Effector CD8-positive, alpha-beta T cell (primary cell): Measurements from ENCODE around the gene RARB.

Experiments
- DNase-seq: peaks from one replicate; lab custom pipeline; 2025; lab: John Stamatoyannopoulos, UW

RARB gene

DNA sequence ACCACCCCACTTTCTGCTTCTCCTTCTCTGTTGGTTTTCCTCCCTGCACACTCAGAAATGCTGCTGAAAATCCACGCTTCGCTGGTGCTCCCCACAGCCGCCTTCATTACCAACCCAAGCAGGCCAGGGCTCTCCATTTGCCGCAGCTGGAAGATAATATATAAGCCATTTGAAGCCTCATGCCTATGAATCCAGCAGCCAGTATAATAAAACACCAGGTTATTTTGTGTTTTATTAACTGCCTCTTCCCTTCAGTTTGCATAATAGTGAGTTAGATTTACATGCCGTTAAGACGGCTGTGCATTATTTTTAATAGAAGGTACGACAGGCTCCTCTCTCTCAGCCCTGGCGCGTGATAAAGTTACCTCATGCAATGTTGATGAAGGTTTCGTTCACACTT lies 150.0 kb downstream of the RARB start:
- no peak for DNase-seq

DNA sequence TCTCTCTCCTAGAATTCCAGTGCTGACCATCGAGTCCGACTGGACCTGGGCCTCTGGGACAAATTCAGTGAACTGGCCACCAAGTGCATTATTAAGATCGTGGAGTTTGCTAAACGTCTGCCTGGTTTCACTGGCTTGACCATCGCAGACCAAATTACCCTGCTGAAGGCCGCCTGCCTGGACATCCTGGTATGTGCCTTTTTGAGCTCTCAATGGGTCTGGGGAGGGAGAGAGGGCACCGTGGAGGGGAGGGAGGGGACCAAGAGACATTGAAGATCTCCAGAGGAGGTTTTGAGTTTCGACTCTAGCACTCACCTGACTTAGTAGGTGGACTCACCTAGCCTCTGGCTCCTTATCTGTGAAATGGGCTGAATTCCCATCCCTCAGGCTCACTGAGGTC lies 152.5 kb downstream of the RARB start:
- DNase-seq, result no peak

DNA sequence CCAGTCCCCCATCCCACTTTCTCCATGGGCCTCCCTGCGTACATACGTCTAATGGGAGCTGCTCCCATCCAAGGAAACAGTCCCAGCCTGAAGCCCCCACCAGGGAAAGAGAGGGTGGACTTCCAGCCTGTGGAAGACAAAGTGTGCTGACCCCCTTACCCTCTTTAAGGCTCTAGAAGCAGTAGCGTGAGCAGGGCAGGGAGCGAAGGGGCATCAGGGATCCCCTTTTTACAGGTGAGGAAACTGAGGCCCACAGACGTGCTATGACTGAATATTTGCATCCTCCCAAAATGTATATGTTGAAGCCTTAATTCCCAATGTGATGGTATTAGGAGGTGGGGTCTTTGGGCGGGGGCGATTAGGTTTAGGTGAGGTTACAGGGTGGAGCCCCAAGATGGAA lies 153.3 kb downstream of the RARB start:
- DNase-seq, result no peak

DNA sequence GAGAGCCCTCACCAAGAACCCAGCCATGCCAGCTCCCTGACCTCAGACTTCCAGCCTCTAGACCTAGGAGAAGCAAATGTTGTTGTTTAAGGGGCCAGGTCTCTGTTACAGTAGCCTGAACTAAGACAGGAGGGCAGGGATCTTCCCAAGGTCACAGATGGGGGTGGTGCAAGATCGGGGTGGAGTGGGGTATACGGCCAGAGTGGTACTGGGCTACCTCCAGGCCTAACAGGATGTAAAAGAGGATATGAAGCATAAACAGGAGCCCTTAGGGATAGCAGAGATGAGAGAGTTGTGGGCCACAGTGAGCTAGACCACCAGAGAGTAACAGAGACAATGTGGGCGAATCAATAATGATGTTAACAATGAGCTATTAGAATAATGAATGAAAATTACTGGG lies 153.8 kb downstream of the RARB start:
- no peak for DNase-seq

DNA sequence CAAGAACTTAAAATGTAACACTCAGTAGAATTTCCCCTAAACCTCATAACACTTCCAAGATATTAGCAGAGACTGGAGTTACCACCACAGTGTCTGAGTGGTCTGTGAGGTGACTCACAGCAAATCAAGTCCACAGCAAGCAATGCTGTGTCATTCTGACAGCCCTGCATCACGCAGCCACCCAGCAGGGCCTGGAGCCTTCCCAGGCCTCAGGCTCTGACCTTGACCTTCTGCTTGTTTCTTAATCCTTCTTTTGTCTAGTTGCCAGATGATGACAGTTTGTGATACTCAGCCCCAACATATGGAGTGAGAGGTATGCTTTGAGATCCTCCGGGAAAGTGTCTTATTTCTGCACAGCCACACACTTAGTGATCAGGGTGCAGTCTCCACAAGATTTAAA lies 154.2 kb downstream of the RARB start:
- DNase-seq, result no peak

DNA sequence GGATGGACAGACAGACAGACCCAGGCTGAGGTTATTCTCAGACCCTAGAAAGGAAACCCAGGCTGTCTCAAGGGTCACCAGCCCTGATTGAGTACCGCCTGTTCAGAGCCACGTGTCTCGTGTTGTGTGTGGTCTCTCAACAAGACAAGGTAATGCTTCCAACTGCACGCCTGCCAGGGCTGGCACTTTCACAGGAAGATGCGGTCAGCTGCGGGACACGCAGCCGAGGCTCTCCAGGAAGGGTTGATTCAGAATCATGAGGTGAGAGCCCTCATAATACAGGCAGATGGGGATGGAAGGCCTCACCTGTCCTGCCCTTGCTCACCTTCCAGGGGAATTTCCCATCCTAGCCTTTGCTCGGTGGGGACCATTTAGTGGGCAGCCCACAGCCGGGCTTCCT lies 155.3 kb downstream of the RARB start:
- DNase-seq, result no peak

DNA sequence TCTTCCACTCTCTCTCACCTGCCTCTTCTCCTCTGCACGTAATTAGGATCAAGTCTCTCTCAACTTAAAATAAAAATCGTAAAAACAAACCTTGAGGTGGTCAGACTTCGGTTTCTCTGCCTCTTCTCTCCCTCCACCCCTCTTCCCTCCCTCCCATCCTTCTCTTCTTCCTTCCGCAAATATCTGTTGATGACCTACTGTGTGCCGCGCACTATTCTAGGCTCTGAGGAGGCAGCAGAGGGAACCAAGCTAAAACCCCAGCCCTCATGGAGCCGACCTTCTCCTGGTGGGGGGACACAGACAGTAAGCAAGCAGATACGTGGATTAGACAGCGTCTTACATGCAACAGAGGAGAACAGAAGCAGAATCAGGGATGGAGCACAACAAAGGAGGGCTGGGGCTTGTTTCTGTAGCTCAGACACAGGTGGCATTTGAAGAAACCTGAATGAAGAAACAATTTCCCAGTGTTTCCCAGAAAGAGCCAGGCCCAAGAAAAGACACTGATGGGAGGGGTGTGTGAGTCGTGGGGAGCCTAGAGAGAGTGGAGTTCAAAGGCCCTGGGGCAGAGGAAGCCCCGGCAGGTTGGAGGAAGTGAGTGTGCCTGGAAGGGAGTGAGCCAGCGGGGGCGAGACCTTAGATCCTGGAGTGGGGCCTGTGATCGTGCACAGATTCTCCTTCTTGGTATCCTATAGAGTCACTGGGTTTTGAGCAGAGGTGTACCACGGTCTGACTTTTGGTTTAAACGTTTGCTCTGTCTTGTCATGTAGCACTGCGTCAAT lies 156.1 kb downstream of the RARB start:
- DNase-seq, result no peak

DNA sequence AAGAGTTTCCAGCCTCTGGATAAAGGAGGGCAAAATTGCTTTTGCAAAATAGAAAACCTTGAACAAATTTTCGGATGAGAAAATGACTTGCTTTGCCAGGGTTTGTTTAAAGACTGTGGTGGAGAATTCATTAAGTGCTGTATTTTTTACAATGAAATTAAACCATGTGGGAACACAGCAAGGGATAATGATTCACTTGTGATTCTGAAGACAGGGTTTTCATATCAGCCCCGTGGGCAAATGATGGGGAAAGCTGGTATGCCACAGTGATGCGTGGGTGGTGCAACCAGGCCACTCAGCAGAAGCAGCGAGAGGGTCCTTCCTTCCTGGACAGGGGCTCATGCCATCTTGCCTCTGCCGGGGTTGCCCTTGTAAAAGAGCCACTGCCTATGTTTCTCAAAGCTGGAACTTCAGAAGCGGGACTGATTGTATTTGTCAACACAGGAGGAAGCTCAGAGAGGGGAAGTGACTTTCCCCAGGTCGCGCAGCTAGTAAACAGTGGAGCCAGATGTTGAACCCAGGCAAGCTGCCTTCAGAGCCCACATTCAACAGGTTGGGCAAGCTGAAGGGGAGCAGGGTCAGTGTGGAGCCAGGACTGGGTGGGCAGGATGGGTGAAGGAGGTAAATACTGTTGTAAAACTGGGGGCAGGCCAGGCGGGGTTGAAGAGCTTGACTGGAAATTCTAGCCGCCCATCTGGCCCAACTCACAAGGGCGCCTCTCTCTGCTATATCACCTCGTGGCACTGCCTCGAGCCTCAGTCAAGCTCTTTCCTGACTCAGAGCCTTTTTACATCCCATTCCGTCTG lies 157.5 kb downstream of the RARB start:
- no peak for DNase-seq

DNA sequence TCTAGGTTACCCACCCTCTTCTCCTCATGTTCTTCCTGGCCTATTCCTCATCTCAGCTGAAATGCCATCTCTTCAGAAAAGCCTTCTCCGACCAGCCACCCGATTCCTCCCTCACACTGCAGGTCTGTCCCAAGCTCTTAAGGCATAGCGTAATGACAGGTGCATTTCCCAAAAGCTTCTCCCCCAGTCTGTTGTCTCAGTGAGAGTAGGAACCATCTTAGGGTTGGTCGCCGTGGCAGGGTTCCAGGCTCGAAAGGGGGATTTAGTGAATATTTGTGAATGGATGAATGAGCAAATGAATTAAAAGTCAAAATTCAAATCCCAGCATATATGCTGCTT lies 158.1 kb downstream of the RARB start:
- DNase-seq, result no peak

DNA sequence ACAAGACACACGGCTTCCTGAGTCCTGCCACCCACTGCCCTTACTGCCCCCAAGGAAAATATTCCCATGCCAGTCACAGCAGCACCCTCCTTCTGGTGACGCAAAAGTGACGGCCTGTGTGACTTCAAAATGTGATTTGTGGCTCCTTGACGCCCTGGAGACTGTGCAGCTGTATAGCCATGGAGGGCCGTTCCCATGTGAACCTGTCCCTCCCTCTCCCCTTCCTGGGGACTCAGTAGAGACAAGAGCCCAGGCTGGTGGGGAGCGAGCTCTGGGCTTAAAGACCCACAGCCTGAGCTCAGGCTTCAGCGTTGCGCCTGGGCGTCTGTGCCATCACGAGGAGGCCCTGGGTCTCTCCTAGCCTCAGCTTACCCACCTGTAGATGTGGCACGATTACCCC lies 158.5 kb downstream of the RARB start:
- no peak for DNase-seq

DNA sequence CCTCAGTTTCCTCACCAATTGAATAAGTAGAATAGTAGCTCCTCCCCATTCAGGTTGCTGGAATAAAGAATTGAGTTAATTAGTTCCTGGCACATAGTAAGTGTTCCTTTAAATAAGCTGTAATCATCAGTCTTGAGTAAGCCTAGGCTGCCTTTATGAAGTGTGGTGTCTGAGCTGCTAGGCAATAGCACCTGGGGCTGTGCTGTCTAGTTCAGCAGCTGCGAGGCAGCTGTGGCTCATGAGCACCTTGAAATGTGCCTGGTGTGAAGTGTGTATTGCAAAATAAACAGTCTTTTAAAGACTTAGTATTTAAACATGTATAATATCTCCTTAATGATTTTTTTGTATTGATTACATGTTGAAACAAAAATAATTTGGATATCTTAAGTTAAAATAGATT lies 159.0 kb downstream of the RARB start:
- DNase-seq, result no peak

DNA sequence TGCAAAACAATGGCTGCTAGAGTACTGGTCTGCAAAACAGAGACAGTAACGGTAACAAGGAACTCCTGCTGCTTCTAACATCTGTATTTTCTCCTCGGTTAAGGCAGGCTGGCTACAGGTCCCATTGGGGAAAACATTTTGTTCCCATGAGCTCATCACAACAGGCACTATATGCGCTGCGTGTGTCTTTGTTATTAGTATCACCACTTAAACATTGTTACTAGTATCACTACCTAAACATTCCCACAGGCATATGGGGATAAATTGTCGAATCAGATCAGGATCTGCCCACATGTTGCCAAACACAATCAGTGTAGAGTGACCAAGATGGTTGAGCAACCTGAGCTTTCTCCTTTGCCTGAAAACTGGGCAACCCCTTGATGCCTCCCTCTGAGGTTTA lies 159.5 kb downstream of the RARB start:
- no peak for DNase-seq

DNA sequence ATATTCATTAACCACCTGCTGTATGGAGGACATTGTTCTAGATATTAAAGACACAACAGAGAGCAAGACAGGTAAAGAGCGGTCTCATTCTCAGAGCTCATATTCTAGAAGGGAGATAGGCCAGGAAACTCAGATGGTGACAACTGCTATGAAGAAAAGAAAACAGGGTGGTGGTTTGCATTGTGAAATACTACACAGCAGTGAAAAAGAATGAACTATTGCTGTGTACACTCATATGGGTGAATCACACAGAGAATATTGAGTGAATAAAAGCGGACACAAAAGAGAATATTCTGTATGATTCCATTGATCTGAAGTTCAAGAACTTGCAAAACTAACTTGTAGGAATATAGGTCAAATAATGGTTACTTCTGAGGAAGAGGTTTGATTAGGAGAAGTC lies 159.9 kb downstream of the RARB start:
- DNase-seq, result no peak

DNA sequence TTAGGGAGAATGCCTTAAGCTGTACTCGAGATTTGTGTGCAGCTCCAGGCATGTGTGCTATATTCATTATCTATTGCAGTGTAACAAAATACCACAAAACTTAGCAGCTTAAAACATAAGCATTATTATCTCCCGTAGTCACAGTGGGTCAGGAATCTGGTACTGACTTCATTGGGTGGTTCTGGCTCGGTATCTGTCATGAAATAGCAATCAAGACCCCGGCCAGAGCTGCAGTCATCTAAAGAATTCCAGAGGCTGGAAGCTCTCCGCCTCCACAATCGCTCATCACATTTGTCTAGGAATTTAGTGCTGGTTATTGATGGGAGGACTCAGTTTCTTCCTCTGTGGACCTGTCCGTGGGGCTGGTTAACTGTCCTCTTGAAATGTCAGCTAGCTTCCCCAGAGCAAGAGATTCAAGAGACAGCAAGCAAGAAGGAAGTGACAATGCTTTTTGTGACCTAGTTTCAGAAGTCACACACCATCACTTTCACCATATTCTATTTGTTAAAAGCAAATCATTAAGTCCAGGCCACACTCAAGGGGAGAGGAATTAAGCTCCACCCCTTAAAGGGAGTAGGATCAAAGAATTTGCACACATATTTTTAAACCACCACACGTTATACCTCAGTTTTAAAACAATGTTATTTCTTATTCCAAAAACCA lies 160.5 kb downstream of the RARB start:
- no peak for DNase-seq

DNA sequence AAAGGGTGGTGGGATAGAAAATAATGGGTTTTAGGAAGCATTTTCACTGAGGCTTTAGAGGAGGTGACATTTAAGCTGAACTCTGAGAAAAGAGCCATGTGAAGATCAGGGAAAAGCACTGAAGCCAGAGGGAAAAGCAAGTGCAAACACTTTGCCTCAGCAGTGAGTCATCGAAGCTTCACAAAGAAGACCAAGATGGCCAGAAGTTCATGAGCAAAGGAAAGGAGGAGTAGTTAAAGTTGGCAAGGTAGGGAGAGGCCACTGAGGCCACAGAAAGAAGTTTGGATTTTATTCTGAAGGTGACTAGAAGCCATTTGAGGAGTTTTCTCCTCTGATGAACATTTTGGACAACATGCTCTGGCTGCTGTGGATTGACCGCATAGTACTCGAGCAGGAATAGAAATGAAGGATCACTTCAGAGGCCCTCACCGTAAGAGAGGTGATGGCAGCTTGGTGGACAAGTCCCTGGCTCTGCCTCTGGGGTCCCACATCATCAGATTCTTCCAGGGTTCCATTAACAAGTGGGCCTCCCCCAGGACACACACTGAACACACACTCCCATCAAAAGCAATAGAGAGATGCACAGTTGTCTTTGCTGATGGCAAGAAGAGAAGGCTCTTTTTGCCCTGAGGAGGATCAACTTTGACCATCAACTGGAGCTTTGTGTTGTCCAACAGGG lies 161.2 kb downstream of the RARB start:
- no peak for DNase-seq

DNA sequence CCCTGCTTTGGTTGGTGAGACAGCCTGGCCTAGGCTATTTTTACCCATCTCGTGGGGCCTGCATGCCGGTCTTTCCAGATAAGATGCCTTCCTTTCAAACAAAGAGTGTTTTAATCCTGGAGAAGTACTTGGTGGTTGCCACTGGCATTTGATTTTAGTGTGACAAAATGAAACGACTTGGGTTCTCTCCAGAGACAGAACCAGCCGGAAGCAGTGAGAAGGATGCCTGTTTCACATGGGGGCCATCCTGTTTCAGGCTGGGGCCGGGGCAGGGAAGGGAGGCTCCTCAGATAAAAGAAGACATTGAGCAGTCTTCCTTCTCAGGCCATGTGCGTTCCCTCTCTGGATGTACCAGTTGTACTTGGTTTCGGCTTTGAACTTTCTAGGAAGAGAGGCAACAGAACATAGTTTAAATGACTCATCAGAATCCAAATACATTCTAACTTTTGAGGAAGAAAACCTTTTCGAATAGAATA lies 161.8 kb downstream of the RARB start:
- DNase-seq, result no peak

DNA sequence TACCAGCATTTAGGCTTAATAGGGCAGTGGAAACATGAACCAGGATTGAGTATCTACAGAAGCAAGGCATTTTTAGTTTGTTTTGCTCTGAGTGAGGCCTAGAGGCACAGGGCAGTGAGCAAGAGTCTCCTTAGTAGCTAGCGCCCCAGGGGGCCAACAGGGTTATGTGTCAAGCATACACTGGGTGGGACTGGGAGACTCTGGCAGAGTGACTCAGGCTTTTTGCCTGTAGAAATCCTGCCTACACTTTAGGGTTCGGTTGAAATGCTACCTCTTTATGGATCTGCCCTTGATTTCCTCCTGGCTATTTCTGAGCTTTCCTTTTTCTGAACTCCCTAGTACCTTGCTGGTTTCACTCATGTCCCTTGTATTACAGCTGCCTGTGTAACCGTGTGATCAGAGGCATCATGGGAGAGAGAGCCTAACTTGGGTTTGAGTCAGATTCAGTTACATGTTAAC lies 164.5 kb downstream of the RARB start:
- DNase-seq, result no peak

DNA sequence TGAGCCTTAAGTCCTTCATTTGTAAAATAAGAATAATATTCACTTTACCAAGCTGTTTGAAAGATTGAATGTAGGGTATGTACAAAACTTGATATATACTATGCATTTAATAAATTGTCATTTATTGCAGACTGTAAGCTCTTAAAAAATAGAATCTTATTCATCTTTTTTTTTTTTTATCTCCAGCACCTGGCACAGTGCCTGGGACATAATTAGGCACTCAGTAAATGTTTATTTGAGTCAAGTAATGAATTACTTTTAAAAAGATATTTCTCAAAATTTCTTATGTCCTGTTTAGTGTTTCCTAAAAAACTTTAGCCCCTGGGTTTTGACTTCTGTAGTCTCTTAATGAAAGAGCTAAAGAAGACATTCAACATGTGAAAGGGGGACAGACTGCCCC lies 164.9 kb downstream of the RARB start:
- DNase-seq, result no peak

DNA sequence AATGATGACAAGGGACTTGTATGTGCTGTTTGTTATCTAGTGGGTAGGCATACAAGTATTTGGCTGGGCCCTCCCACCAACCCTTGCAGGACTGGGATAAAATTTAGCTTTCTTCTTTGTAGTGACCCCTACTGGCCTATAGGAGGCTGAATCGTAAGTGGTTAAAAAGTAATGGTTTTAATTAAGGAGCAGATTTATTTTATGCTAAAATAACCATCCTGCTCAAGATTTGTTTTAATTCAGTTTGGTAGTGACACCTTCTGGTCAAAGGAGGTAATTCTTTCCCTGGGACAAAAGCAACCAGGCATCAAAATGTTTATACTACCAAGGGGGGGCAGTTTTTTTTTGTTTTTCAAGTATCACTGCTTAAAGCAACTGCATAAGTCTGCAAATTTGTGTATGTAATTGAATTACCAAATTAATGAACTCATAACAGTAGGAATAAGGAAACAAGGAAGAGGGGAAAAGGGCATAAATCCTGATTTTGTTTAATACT lies 166.0 kb downstream of the RARB start:
- no peak for DNase-seq

DNA sequence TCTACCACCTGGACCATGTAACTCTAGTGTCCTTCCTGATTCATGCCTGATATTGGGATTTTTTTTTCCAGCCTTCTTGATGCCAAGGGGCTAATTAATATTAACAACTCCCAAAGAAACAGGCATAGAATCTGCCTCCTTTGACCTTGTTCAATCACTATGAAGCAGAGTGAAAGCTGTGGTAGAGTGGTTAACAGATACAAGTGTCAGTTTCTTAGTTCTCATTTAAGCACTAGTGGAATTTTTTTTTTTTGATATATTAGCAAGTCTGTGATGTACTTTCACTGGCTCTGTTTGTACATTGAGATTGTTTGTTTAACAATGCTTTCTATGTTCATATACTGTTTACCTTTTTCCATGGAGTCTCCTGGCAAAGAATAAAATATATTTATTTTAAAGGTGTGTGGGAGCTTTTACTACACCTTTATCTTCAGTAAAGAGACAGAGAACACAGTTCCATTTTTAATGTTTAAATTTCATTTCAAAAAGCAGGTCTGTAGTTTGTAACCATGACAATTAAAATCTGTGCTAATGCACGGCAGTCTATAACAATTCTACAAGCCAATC lies 169.6 kb downstream of the RARB start:
- DNase-seq, result no peak

DNA sequence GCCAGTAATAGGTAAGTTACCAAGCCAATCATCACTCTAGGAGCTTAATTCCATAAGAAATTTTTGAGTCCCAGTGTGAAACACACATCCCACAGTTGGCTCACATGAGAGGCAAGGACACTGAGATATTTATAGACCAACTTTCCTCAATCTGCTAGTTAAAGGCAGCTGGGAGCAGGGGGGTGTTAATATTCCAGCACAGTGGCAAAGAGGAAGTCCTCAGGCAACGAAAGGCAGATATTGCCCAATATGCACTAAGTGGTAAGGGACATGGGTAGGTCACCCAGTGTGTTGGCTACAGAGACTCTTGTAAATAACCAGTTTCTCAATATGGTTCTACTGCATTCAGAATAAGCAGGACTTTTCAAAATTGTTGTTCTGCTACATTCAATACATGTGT lies 175.6 kb downstream of the RARB start:
- no peak for DNase-seq
